GM19452 (cell line): Measurements from ENCODE around the gene CRACDL.
"Not testable (repeated sequence)": the region's sequence is repeated elsewhere in the genome, so short reads cannot be mapped to it uniquely, and the experiment has no call there.

ENCODE experiments used
- ATAC-seq: cut with Tn5 transposase; IDR thresholded peaks from one replicate; pipeline ENCODE4 v1.9.1; 2021; ENCODE audit not compliant: unreplicated experiment

The CRACDL gene

DNA sequence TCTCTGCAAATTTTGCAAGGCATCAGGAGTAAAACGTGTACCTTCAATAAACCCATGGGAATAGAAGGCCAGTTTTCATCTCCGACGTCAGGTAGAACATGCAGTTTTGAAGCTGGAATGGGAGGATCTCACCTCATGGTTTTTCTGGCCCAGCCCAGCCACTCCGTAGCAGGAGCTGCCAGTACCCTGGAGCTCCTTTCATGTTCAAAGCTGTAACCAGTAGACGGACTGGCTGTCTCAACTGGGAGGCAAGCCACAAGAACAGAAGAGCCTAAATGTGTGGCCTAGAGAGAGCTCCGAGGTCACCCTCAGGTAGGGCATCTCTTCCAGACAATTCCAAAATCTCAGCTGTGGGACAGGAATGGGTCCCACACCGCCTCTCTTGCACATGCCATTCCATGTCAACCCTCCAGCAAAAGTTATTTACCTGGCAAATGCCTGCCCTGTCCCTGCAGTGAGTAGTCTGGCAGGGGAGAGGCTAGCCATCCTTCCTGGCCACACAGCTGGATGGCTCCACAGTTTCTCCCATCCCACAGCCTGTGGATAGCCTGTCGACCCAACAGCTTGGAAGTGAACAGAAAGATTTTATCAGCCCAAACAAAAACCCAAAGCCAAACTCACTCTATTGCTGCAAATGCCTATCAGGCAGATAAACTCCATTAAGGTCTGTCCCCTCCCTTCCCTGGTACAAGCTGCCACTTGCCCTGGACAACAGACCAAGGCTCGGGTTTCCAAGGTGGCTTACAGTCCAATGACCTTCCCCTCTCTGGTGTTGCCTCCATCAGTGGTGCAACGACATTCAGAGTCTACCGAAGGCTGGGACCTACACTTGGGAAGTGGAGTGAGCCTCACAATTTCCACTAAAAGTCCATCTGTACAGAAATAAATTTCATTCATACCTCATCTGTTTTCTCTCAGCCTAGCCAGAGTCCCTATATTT, 27.8 kb downstream of the CRACDL start:
- no peak for ATAC-seq

DNA sequence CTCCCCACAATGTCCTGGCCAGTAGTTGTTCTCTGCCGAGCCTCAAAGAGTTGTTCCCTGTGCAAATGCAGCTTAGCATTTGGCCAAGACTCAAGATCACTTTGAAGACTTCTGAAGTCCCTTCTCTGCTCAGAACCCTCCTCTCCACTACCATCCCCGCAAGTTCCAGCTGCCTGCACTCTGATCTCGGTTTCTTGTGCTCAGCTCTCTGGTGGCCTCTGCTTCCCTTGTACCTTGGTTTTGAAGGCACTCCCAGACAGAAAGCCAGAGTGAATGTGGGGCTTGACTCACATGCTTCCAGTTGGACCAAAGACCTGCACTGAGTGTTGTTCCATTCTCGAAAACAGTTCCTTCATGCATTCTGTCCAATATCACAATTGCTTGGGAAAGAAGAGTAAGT, 28.6 kb downstream of the CRACDL start:
- ATAC-seq: no peak

DNA sequence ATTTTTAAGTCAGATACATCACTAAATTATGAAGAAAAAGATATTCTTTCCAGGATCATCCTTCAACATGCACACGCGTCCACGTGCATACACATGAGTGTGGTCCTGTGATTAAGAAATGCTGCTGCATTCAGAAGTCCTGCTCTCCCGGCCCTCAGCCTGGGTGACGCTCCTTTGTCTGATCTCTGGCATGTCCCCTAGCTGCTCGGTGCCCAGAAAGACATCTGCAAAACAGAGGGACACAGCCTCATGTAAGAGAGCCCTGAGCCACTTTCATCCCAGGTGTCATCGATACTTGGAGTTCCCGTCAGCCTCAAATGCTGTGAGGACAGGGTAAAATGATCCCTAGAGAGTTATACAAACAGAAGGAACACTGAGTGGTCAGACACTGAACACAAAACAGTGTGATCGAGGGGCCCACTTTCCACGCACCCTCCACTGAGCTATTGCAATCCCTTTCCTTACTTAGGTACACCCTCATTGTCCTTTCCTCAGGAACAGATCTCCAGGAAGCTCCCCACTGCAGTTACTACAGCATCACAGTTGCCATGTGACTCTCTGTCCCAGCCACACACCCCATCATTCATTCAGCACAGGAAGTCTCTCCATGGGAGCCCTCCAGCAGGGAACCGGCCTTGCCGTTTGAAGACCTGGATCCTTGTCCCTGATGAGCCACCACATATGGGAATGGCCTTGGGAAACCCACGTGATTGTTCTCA, 32.1 kb downstream of the CRACDL start:
- ATAC-seq: no peak

DNA sequence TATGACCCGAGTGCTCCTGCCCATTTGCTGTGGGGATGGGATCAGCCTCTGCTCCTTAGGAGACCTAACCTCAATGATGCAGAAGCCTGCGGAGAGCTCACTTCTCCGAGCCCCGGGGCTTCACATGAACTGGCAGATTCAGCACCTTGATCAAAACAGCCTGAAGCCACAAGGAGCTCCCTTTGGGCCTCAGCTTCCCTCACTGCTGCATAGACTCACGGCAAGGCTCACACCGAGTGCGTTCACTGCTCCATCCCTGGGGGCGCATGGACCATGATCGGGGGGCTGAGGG, 33.0 kb downstream of the CRACDL start:
- ATAC-seq: no peak

DNA sequence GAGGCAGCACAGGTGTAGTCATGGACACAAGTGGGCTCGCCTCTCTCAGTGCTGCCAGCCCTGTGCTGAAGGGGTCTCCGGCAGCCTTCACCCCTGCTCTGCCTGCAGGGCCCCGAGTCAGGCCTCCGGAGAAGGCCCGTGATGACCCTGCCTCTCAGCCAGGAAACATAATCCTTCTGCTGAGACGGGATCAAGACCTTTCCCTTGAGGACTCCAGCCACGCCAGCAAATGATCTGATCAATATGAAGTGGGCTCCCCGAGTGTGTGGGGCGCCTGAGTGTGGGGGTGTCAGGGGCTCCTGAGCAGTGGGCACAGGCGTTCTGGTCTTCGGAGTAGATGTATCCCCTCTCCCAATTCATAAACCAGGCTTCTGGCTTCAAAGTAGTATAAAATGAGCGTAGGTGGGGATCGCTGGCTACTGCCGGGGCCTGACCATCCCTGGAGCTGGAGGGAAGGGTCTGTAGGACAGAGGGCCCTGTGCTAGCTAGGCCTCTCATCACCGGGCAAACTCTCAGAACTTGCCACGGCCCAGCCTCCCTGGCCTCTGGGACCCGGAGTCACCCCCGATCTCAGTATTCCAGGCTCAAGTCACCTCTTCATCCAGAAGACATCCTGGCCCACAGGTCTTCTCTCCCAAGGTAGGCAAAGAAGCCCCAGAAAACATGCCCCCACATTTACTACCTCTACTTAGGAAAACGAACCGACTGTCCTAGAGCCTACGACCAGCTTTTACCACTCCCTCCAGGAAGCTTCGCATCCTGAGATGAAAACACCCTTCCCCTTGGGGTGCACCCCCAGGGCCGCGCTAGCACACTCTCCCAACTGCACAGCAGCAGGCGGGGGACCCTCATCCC, 33.6 kb downstream of the CRACDL start:
- ATAC-seq: no peak

DNA sequence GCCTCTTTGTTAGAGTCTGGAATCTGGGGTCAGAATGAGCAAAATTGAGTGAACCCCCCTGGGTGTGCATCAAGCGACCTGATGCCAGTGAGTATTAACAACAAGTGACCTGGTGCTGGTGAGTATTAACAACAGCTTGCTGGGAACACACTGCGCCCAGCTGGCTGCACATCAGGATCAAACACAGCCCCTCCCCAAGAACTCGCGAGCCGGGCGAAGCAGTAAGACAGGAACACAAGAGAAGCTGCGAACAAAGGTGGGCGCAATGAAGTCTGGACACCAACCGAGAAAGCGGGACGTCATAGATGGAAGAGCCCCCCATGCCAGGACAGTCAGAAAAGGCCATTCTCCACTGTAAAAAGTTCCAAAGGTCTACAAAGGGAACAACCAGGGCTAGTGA, 34.3 kb downstream of the CRACDL start:
- ATAC-seq: no peak

DNA sequence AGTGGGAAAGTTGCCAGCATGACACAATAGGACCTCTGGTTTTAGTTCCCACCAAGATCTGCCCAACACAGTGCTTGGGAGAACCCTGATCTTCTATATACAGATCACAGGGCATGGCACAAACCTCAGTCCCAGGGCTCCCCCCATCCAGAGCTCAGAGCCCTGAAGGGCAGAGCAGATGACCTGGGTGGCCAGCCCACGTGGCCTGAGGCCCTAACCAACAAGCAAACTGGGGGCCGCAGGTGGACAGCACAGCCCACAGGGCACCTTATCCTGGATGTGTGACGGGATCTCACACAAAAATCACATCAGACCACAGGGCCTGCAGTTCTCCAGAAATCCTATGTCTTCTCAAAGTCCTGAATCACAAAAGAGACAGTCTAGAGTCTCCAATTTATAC, 34.7 kb downstream of the CRACDL start:
- ATAC-seq: no peak

DNA sequence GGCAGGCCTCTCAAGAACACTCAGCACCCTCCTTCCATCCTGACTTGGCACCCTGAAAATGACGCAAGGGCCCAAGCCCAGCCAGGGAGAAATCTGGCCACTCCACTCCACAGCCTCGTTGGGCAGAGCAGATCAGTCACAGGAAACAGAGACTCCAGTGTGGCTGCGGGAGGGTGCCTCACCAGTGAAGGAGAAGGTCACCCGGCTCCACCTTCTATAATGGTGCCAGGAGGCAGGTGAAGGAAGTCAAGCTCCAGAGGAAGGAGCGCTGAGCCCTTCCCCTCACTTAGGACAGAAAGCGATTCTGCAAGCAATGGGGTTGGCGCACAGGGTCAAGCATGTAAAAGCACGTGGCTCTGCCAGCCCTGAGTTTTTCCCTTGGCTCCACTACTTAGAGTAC, 35.3 kb downstream of the CRACDL start:
- no peak for ATAC-seq

DNA sequence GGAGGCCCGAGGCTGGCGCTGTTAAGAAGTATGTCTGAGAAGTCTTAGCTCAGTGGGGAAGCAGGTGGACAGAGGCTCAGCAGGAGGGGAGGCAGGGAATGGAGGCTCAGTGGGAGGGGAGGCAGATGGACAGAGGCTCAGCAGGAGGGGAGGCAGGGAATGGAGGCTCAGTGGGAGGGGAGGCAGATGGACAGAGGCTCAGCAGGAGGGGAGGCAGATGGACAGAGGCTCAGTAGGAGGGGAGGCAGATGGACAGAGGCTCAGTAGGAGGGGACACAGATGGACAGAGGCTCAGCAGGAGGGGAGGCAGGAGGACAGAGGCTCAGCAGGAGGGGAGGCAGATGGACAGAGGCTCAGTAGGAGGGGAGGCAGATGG, 36.3 kb downstream of the CRACDL start:
- ATAC-seq: not testable (repeated sequence)

DNA sequence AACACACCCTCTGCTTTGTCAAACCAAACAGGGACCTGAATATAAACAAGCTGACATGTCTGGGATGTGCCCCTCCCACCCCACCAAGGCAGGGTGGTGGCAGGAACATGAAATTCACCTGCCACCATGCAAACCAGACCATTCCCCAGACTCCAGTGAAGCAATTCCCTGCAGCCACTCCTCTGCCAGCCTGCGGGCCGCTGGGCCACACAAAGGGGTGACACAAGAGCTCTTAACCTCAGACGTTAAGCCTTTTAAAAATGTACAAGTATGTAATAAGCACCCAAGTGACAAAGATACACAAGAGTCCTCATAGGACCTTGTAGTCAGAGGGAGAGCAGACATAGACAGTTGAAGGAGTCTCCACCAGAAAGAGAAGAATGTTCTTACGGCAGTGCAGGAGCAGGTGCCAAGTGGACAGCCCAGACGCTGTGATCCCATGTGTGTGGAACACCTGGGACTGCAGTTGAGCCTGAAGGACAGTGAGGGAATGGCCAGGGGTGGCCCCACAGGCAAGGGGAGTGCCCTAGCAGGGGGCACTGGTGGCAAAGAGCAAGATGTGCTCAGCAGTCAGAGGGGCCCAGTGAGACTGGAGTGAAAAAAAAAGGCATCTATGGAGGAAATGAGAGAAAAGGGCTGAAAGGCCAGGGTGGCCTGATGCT, 36.9 kb downstream of the CRACDL start:
- no peak for ATAC-seq

DNA sequence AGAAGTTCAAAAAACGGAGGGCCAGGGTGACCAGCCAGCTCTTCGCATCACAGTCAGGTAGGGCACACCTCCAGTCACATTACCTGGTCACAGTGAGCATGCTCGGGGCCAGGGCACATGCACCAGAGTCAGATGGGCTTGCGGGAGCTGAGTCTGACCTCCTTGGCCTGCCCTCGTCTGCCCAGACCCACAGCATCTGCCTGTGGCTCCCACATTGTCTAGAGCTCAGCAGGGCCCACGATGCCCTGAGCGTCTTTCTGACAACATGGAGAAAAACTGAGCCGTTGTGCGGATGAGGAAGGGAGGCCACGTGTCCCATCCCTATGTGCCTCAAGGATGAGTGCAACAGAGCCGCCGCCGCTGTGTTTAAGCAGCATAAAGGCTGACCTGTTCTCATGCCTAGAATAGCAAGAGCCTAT, 37.6 kb downstream of the CRACDL start:
- ATAC-seq: no peak

DNA sequence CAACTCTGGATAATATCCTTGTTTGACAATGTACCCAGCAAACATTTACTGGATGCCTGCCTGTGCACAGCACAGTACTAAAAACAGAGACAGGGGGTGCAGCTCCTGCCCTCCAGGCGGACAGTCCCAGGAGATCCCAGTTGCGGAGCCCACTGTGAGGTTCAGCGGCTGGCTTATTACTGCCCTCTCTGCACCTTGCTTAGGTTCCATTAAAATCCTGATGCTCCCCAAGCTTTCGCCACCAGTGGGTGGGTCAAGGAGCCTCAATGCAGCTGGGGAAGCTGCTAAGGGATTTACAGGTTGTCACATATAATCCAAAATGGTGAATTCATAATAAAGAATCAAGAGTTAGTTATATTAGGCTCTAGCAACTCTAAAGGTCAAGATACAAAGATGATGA, 38.3 kb downstream of the CRACDL start:
- ATAC-seq: no peak

DNA sequence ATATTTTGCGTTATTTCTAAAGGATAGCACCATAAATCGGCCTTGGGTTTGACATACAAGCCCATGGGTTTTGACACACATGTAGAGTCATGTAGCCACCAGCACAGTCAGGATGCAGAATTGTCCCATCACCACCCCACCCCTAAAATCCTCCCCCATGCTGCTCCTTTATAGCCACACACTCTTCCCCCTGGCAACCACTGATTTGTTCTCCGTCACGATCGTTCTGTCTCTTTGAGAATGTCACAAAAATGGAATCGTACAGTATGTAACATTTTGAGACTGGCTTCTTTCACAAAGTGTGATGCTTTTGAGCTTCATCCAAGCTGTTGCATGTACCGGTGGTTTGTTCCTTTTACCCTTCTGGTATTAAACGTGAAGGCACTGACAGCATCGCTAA, 39.1 kb downstream of the CRACDL start:
- no peak for ATAC-seq

DNA sequence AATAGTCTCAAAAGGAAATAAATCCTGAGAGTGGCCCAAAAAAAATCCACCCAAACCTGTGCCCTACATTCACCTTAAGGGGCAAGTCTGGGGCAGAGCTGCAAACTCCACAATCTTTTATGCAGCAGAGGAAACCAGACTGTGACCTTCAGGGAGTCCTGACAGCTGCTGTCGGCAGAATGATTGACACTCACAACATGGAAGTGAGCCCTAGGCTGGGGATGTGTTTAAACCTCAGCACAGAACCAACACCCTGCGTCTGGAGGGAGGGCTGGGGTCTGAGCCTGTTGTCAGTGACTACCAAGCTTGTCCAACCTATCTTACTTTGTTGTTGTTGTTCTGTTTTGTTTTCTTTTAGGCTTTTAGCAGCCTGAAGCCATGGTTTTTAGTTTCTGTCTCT, 39.6 kb downstream of the CRACDL start:
- ATAC-seq: no peak

DNA sequence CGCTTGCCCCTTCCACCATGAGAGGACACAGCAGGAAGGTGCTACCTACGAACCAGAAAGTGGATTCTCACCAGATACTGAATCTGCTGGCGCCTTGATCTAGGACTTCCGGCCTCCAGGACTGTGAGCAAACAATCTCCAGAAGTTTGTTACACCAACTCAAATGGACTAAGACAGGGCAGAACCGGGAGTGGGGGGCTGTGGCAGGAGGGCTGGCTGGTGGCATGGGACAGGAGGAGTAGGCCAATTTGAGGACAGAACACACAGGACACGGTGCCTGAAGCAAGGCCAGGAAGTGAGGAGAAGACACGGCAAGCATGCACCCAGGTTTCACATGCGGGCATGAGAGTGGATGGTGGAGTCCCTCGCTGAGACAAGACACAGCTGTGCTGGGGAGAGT, 40.1 kb downstream of the CRACDL start:
- ATAC-seq: no peak

DNA sequence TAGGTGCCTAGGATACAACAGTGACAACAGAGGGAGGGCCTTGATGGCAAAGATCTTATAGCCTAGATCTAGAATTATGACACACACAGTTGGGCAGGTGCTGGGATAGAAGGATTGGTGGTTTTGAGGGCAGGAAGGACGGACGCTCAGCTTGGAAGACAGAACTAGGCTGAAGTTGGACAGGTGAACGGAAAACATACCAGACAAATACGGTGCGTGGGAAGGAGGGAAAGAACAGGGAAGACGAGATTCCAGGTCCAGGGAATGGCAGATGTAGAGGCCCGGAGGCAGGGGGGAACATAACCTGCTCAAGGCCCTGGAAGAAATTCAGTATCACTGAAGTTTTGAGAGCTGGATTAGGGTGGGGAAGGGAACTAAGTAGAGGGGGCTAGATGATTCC, 40.8 kb downstream of the CRACDL start:
- no peak for ATAC-seq

DNA sequence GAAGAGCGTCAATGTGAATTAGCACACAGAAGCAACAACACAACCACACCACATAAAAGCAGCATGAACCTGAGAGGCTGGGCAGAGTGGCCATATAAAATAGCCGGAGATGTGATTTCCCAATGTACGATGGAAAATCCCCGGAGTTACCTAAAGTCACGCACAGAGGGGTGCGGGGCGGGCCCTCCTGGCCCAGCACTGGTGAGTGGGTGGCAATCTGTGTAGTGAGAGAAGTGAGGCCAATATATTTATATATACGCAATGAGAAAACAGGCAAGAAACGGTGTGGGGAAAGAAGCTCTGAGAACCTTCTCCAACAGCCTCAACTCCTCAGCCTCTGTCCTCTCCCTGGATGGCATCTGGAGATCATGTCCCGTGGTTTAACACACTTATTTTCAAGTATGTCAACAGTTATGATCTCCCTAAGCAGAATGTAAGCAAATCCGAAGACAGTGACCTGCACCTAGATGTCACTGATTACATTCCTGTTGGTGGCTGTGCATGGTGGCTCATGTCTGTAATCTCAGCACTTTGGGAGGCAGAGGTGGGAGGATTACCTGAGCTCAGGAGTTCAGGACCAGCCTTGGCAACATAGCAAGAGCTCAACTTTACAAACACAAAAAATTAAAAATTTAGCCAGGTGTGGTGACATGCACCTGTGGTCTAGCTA, 41.6 kb downstream of the CRACDL start:
- ATAC-seq: no peak

DNA sequence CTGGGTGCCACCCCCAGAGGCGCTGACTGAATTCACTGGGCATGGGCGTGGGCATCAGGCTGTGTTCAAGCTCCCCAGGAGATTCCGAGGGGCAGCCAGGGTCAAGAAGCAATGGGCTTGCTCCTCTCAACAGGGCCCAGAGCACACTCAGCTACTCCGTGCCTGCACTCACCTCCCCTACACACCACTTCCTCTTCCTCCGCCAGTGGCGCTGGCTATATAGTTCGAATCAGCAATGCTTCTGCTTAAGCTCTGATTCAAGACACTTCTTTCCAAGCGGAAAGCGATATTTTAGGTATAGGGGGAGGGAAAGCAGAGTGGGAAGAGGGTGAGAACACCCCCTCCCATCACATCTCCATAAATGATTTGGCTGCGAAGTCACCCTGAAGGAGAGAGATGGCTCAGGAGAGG, 42.1 kb downstream of the CRACDL start:
- ATAC-seq: no peak

DNA sequence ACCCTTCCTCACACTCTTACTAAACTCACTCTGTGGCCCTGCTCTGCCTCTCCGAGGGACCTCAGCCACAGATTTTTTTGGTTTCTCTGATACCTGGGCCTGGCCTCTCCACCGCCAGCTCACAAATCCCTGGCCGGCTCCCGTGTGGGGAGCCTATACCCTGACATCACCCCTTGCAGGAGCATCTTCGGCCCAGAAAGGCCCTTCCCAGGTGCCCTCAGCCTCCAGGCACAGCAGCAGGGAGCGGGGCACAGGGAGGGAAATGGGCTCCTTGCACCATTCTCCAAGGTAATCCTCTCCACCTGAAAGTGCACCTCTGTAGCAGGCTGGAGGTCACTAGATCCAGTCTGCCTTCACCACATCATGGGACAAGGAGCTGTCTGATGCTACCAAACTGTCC, 43.2 kb downstream of the CRACDL start:
- no peak for ATAC-seq

DNA sequence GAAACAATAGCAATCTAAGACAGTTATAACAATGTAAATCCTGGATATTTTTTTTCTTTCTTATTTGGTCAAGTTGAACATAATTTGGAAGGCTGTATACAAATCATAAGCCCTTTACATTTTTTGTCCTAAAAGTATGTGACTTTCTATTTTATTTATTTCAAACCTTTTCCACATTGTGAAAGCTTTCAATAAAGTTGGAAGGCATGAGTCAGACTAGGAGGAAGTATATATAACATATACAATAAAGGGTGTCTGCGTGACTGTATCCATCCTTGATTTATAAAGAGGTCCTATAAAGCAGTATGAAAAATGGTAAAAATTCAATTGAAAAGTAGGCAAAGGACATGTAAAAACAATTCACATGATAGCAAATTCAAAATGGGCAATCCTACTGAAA, 44.4 kb downstream of the CRACDL start:
- ATAC-seq: no peak
